Spleen (tissue), 11 donors: Measurements from ENCODE around the gene ITGB6. TPM values are rescaled to one million over a fixed set of nuclear protein-coding genes. Genes with fewer than 3 reads are reported as not detected.

Source experiments
- DNase-seq: peaks from one replicate; pipeline ENCODE4 v3.0.0-alpha.2; 2020
- H3K27ac ChIP-seq, 8 donors: fragments of 200-600 bp; sonication (generic) in 7 of 8; 1 replicate in 4 of 8; 2 replicates in 4 of 8; pipeline versions ENCODE4 v1.5.0 to v1.8.0; 2016 to 2021; ENCODE audit warnings: inconsistent platforms in 4 of 8, mild to moderate bottlenecking in 4 of 8, moderate library complexity in 1 of 8
- H3K27me3 ChIP-seq, 7 donors: fragments of 200-600 bp; sonication (generic) in 6 of 7; replicated peaks in 1 of 7; 1 replicate in 4 of 7; 2 replicates in 3 of 7; pipeline versions ENCODE4 v1.5.0 to v1.8.0; 2016 to 2021; ENCODE audit warnings: inconsistent platforms in 3 of 7, mild to moderate bottlenecking in 1 of 7
- H3K36me3 ChIP-seq, 6 donors: fragments of 200-600 bp; sonication (generic) in 5 of 6; 1 replicate in 4 of 6; 2 replicates in 2 of 6; pipeline versions ENCODE4 v1.5.0 to v1.8.0; 2016 to 2021; ENCODE audit warnings: inconsistent platforms in 2 of 6
- H3K4me1 ChIP-seq, 6 donors: fragments of 200-600 bp; sonication (generic) in 5 of 6; 1 replicate in 3 of 6; 2 replicates in 3 of 6; pipeline versions ENCODE4 v1.5.0 to v1.8.0; 2016 to 2021; ENCODE audit warnings: inconsistent platforms in 3 of 6
- H3K4me3 ChIP-seq, 8 donors: fragments of 200-600 bp; sonication (generic) in 7 of 8; 1 replicate in 4 of 8; 2 replicates in 4 of 8; pipeline versions ENCODE4 v1.5.0 to v1.8.0; 2016 to 2021; ENCODE audit warnings: inconsistent platforms in 4 of 8, mild to moderate bottlenecking in 4 of 8, moderate library complexity in 2 of 8
- H3K9me3 ChIP-seq, 8 donors: fragments of 200-600 bp; sonication (generic) in 7 of 8; 1 replicate in 4 of 8; 2 replicates in 4 of 8; pipeline versions ENCODE4 v1.5.0 to v1.8.0; 2016 to 2021; ENCODE audit warnings: inconsistent platforms in 4 of 8
- POLR2A ChIP-seq, 3 donors: fragments of 450-650 bp; IDR thresholded peaks; one replicate each; pipeline ENCODE4 v1.5.1; 2017; ENCODE audit warnings: antibody characterized with exemption in 3 of 3, mild to moderate bottlenecking in 1 of 3
- POLR2AphosphoS5 ChIP-seq, 3 donors: sonication (generic); formaldehyde crosslinking; IDR thresholded peaks; one replicate each; pipeline ENCODE4 v1.5.1; 2017; ENCODE audit warnings: antibody characterized with exemption in 3 of 3
- WGBS, 5 donors: extraction: QIAGEN DNeasy Blood & Tissue Kit in 3 of 5; methylation state at CpG; one replicate each; pipeline versions ENCODE4 v1.1.5 to v1.1.7; 2013 to 2018; 5-methylcytosine and 5-hydroxymethylcytosine counted together
- intact Hi-C: fragments of 100-400 bp; cut with DNase I; formaldehyde crosslinking; loops from one replicate; pipeline ENCODE4 v1.15.0; 2023; ENCODE audit warnings: low total_unique reads
- polyA plus RNA-seq, 3 donors: library from polyadenylated mRNA; stranded (reverse); fragments of 200-250 nt; gene quantifications; one replicate each; pipeline ENCODE4 v1.2.1, GENCODE V29; 2013
- total RNA-seq, 7 donors: library from RNA; depleted of rRNA in 3 of 7; stranded (reverse); fragments of >200 nt in 3 of 7; fragmentation: NEBNext Ultra II Directional in 4 of 7; extraction: Animal tissue kit (Norgen Biotek cat#: 25700) in 4 of 7; gene quantifications; one replicate each; pipeline versions ENCODE4 v1.1.0 to v1.2.1, GENCODE V29; 2016 to 2021
- TF ChIP-seq, protein P1 (sequence below), 11 experiments: fragments of 200-600 bp in 7 of 11; fragments of 450-650 bp in 4 of 11; sonication (generic) in 4 of 11; IDR thresholded peaks in 8 of 11; conservative IDR thresholded peaks in 3 of 11; 1 replicate in 7 of 11; 2 replicates in 4 of 11; pipeline versions ENCODE4 v1.4.0 to v1.8.0; 2016 to 2021; ENCODE audit warnings: antibody characterized with exemption in 11 of 11, inconsistent platforms in 4 of 11, mild to moderate bottlenecking in 1 of 11
- donor health status: healthy with polysubstance abuse.
- donor health status: DM: no; HTN: no; CAD: no; lungs with moderate emphysema.
- donor health status: DM: no; HTN: no; CAD: no.
- donor health status: Bipolar disorder and iron deficiency.
- donor health status: healthy.
- donor health status: DM: no; HTN: no; CAD: no.
- donor health status: DM: yes; HTN: yes; CAD: no.

The ITGB6 gene
- total and polyA plus RNA-seq, 10 donors = 0.02 TPM; not detected in 9

DNA sequence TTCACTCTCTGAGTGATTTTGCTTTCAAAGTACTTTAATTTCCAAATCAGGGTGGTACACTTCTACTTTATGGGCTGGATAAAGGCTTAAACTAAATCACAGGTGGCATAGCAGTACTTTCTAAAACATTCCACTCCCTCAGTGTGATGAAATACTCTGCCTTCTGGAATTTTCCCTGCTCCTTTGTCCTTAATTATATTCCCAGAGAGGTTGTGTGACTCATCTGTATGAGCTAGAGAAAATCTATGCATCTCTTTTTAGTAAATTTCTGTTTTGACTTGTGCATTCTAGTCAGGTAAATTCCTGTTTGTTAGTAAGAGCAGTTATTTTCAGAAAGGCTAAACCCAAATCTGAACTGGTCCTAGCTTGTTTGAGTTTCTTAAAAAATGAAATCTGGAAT lies 108.7 kb downstream of the ITGB6 start:
- no peaks in the 10 kb centered on the region for H3K4me1 ChIP-seq
- no peak for DNase-seq
- intact Hi-C loops = no loop called here
- H3K27me3 ChIP-seq = no peaks in the 10 kb centered on the region
- no peak overlapping the region for H3K4me3 ChIP-seq
- no peaks in the 10 kb centered on the region for H3K36me3 ChIP-seq
- peaks cover 11 to 80% (median 80%) of the 10 kb centered on the region in 8 donors for H3K9me3 ChIP-seq
- TF ChIP-seq POLR2A (IDR thresholded peaks at IDR 0.05) (no peak), POLR2AphosphoS5 (IDR thresholded peaks at IDR 0.05) (no peak)
- TF ChIP-seq, protein P1, sequence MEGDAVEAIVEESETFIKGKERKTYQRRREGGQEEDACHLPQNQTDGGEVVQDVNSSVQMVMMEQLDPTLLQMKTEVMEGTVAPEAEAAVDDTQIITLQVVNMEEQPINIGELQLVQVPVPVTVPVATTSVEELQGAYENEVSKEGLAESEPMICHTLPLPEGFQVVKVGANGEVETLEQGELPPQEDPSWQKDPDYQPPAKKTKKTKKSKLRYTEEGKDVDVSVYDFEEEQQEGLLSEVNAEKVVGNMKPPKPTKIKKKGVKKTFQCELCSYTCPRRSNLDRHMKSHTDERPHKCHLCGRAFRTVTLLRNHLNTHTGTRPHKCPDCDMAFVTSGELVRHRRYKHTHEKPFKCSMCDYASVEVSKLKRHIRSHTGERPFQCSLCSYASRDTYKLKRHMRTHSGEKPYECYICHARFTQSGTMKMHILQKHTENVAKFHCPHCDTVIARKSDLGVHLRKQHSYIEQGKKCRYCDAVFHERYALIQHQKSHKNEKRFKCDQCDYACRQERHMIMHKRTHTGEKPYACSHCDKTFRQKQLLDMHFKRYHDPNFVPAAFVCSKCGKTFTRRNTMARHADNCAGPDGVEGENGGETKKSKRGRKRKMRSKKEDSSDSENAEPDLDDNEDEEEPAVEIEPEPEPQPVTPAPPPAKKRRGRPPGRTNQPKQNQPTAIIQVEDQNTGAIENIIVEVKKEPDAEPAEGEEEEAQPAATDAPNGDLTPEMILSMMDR (IDR thresholded peaks at IDR 0.05 in 8 of 11, conservative IDR thresholded peaks at IDR 0.05 in 3 of 11) = no peak
- no peak overlapping the region for H3K27ac ChIP-seq

DNA sequence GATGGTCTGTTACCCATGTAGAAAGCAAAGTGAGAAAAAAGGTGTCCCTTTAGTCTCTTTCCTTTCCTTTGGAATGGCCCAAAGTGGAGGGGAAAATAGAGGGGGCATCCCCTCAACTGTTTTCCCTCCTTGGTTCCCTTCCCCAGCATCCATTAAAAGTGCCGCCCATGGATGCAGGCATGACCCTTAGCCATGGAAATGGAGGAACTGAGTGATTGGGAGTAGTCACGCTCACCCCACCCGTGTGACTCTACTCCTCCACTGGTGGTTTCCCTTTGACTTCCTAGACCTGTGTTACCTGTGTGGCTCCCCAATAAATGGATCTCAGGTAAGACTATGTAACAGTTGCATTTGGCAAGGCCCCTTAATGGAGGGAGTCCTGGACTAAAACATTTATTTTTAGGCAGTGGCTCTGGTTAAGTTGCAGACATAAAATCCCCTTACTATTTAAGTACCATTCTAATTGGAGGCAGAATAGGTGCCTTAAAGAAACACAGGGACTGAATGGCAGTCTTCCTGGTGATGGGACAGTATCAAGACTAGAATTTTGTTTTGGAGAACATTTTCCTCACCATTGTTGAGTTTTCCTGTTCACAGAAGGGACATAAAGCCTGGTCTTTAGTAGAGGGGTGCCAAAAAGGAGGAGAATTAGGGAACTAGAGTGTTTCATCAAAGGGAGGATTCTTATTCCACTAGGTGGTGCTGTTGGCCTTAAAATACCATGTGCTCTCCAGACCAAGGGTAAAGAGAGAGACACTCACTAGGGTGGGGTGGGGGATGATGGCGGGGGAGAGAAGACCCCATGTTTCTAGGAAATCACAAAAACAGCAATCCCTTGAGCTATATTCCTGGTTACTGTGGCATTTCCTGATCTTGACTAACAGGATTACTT lies 112.0 kb downstream of the ITGB6 start:
- H3K36me3 ChIP-seq = no peaks in the 10 kb centered on the region
- no peak for TF ChIP-seq POLR2A (IDR thresholded peaks at IDR 0.05)
- TF ChIP-seq POLR2AphosphoS5 (IDR thresholded peaks at IDR 0.05) = no peak
- TF ChIP-seq, protein P1 (IDR thresholded peaks at IDR 0.05 in 8 of 11, conservative IDR thresholded peaks at IDR 0.05 in 3 of 11) = peak in 1 of 11 experiments; percentile 19
- intact Hi-C loops = no loop called here
- no peak for DNase-seq
- H3K9me3 ChIP-seq = peaks cover 11 to 100% (median 99%) of the 10 kb centered on the region in 8 donors
- H3K4me1 ChIP-seq = no peaks in the 10 kb centered on the region
- no peak overlapping the region for H3K27ac ChIP-seq
- 75 to 86% (median 77%) methylated on average over 4 of the region's 4 CpGs for WGBS, 5 donors
- H3K4me3 ChIP-seq = no peak overlapping the region
- no peaks in the 10 kb centered on the region for H3K27me3 ChIP-seq

DNA sequence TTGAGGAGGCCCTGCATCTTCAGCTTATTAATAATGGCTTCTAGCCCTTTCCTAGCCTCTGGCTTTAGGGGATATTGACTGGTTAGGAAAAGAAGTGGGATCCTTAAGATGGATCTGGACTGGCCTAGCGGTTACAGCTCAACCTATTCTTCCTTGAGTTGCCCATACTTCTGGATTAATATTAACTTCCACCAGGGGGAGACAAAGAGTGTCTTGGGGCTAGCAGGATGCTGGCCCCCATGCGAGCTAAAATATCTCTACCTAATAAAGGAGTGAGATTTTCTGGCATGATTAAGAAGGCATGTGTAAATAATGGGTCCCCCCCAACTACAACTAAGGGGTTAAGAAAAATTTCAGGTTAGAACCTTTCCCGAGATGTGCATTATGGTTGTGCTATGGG lies 114.4 kb downstream of the ITGB6 start:
- Histone ChIP-seq H3K4me3 (no peak overlapping the region), H3K27ac (no peak overlapping the region), H3K4me1 (no peaks in the 10 kb centered on the region), H3K36me3 (no peaks in the 10 kb centered on the region), H3K27me3 (no peaks in the 10 kb centered on the region), H3K9me3 (peaks cover 11 to 87% (median 81%) of the 10 kb centered on the region in 8 donors)
- WGBS, 5 donors = 85 to 95% (median 93%) methylated on average over 3 of the region's 3 CpGs
- no peak for DNase-seq
- intact Hi-C loops = no loop called here
- TF ChIP-seq, protein P1 (IDR thresholded peaks at IDR 0.05 in 8 of 11, conservative IDR thresholded peaks at IDR 0.05 in 3 of 11) = no peak
- no peak for TF ChIP-seq POLR2A (IDR thresholded peaks at IDR 0.05)
- TF ChIP-seq POLR2AphosphoS5 (IDR thresholded peaks at IDR 0.05) = no peak
